LNCAP (cell line): ENCODE data around the gene CMC1.

Experiments
- TF ChIP-seq, protein P1 (sequence below): fragments of 450-650 bp; IDR thresholded peaks from 2 replicates; pipeline ENCODE4 v1.5.1; 2017; ENCODE audit warnings: mild to moderate bottlenecking

Gene CMC1

DNA sequence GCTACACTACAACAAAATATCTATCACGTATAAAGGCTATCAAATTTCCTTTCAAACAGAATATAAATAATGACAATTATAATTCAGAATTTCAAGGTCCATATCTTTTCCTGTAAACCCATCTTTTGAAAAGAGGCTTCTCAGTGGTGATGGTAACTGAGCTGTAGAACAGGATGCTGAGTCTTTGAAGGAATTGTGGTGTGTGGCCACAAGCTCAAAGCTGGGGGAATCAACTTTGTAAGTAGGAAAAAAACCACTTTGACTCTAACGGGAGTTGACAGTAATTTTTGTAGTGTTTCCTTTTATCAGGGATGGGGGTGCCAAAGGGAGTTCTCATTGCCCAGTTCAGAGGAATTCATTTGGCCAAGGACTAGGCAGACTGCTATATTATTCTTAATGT lies 93.8 kb downstream of the CMC1 start:
- TF ChIP-seq, protein P1, sequence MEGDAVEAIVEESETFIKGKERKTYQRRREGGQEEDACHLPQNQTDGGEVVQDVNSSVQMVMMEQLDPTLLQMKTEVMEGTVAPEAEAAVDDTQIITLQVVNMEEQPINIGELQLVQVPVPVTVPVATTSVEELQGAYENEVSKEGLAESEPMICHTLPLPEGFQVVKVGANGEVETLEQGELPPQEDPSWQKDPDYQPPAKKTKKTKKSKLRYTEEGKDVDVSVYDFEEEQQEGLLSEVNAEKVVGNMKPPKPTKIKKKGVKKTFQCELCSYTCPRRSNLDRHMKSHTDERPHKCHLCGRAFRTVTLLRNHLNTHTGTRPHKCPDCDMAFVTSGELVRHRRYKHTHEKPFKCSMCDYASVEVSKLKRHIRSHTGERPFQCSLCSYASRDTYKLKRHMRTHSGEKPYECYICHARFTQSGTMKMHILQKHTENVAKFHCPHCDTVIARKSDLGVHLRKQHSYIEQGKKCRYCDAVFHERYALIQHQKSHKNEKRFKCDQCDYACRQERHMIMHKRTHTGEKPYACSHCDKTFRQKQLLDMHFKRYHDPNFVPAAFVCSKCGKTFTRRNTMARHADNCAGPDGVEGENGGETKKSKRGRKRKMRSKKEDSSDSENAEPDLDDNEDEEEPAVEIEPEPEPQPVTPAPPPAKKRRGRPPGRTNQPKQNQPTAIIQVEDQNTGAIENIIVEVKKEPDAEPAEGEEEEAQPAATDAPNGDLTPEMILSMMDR: no peak

DNA sequence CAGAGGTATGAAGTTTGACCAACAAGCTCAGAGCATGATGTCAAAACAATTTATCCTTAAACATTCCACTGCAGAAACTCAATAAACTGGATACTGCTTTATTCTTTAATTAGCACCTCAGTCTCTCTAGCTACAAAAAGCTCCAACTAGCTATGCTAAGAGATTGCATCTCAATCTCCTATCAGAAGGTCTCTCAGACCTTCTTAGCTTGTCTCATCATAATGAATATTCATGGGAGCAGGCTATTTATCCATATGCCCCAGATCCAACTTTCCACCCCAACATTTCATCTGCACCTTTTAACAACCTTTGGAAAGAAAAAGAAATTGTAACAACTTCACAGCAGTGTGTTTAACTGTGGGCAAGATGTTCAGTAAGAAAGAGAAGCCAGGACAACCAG lies 95.8 kb downstream of the CMC1 start:
- TF ChIP-seq, protein P1: no peak

DNA sequence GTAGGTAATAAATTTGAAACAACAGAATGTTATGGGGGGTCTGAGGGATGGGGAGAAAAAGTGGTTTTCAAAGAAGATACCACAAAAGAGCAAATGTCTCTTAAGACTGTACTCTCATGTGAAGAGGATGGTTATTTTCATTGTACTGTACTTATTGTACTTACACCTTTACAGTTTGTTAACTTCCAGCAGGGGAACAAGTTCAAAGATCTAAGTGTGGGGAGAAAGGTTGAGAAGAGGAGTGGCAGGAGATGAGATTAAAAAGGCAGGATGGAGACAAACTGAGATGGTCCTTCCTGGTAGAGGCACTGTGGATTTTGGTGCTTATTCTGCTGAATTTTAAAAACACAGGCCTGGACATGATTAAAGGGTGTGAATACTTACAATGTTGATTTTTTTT lies 101.7 kb downstream of the CMC1 start:
- TF ChIP-seq, protein P1: no peak

DNA sequence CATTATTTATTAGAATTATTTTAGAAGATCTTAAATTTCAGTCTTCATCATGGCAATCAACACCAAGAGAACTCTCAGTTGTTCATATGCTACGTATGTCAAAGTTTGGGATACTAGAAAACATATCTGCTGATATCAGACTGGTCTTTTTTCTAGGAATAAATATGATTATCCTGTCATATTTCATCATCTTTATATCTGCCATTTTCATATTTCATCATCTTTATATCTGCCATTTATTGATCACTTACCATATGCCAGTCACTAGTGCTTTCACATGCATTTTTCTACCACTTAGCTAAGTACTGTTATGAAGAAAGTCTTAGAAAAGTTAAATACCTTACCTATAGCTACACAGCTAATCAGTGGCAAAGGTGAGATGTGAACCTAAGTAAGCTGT lies 104.3 kb downstream of the CMC1 start:
- TF ChIP-seq, protein P1: no peak

DNA sequence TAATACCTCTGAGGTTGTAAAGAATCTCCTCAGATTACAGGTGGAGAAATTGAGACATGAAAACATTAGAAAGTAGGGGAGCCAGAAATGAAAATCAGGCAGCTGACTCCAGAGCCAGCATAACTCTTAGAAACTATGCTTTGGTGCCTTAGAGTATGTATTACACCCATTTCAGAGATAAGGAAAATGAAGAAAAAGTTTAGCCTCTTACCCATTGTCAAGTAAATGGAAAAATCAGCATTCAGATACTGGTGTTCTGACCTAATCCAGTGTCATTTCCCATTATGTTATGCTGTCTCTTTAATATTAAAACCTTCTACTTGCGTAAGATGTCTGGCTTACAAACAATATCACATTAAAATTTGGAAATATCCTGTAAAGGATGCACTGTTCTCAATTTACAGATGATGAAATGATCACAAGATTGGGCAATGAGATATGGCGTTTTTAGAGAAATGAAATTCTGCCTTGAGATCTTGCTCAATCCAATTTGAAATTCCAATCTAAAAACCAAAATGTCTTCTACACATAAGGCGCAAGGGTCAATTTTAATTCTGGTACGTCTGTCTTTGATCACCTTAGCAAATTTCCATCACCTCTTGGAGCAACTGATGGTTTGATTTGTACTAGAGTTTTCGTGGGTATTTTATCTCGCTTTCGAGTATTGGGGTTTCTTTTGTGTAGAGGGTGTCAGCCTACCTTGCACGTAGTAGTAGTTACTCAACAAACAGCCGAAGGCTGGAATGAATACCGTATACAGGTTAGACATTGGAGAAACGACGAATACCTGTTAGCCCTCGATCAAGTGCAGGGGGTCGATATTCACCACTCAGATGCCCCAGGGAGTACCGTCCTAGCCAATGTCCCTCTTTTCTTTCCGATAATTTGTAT lies 106.2 kb downstream of the CMC1 start:
- TF ChIP-seq, protein P1: no peak

DNA sequence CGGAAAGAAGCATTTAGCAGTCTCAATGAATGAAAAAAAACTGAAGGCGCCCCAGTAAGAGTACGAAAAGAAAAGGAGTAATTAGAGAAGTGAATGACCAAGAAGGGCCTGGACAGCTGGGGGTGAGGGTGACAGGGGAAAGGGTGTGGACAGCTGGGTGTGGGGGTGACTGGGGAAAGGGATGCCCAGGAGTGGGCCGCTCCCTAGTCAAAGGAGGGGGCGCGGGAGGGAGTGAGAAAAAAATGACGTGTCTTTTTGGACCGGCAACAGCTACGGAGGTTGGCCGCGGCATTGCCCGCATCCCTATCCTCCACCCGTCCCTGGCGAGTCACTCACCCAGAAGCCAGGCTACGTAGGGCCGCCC lies 106.8 kb downstream of the CMC1 start:
- TF ChIP-seq, protein P1: no peak

DNA sequence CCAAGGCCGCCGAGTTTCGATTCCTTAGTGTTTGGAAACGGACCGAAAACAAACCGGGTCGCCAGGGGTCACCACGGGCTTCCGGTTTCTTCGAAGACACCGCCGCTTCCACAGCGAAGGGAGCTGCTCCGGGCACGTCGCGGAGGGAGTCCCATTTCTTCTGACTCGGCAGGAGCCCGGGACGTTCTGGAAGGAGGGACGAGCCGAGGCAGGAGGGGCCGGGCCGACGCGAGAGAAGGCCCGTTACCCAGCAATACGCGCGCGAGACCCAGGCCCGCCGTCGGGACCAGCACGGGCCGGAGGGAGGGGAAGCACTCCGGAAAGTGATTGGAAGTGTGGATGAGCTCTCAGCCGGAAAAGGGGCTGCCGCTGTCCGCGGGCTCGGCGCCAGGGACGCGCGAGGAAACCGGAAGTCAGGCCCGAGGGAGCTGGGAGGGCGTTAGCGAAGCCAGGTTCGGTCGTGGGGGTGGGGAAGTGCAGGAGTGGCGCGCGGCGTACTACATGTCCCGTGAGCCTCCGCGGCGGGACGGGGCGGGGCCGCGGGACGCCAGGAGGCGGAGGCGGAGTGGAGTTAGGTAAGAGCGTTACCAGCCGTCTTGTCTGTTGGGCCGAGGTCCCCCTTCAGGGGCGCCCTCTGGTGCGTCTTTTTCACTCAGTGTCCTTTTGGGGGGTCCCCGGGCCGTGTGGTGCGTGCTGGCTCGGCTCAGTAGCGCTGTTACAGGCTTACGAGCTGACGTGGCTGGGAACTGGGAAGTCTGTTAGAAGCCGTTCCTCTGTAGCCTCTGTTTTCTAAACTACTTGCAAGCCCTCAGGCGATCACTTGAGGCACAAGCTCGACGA lies 107.4 kb downstream of the CMC1 start, which contains the start of the genes AZI2 and ZCWPW2:
Gene AZI2, minus strand, starts transcription at position 196 of the 840 bp plus-strand sequence. CDS start 8,207 bp downstream, outside the sequence.
Gene ZCWPW2, plus strand, starts transcription at position 93 of the 840 bp plus-strand sequence. CDS start 64,348 bp downstream, outside the sequence.
- TF ChIP-seq, protein P1: peak; percentile 12; the same call in 1 of the 2 replicates
